OCI-LY7 (cell line): ENCODE data around the gene RNF114. TPM values are rescaled to one million over a fixed set of nuclear protein-coding genes. Genes with fewer than 3 reads are reported as not detected.

Experiments
- BruUV-seq: library from RNA; stranded (reverse); fragments of 400-500 nt; replicated peaks from 2 replicates; lab custom pipeline; 2021; lab: Mats Ljungman, UMichigan
- CTCF ChIA-PET: fragments of 300-600 bp; sonication (Branson Sonifier 250); formaldehyde crosslinking; loops from one replicate; lab custom pipeline; 2022; ENCODE audit warnings: antibody characterized with exemption; ENCODE audit not compliant: unreplicated experiment; lab: Charles Lee
- POLR2A ChIA-PET: fragments of 300-600 bp; sonication (Branson Sonifier 250); formaldehyde crosslinking; loops from one replicate; lab custom pipeline; 2022; ENCODE audit warnings: antibody characterized with exemption; lab: Charles Lee
- DNase-seq: peaks from one replicate; pipeline ENCODE4 v3.0.0-alpha.2; 2015; ENCODE audit warnings: low spot score
- H2AFZ ChIP-seq: fragments of 200-600 bp; sonication (generic), shearing (Covaris generic); 2 replicates; pipeline ENCODE4 v1.6.1; 2014; ENCODE audit warnings: mild to moderate bottlenecking, antibody characterized with exemption, low read length, moderate library complexity
- H3K27ac ChIP-seq: fragments of 200-600 bp; sonication (generic); 2 replicates; pipeline ENCODE4 v1.5.1; 2014; ENCODE audit warnings: mixed run types, low read depth, mild to moderate bottlenecking, moderate library complexity, low read length, inconsistent platforms; ENCODE audit not compliant: poor library complexity, severe bottlenecking
- H3K36me3 ChIP-seq: fragments of 200-600 bp; sonication (generic); 2 replicates; pipeline ENCODE4 v1.6.1; 2014; ENCODE audit warnings: mild to moderate bottlenecking, antibody characterized with exemption, low read length, moderate library complexity, mixed read lengths; ENCODE audit not compliant: insufficient read depth
- H3K4me1 ChIP-seq: fragments of 200-600 bp; sonication (generic); 2 replicates; pipeline ENCODE4 v1.5.1; 2014; ENCODE audit warnings: mild to moderate bottlenecking, low read length; ENCODE audit not compliant: insufficient read depth, poor library complexity, severe bottlenecking
- H3K4me2 ChIP-seq: fragments of 200-600 bp; sonication (generic); 2 replicates; pipeline ENCODE4 v1.6.1; 2014; ENCODE audit warnings: mild to moderate bottlenecking, low read length
- H3K4me3 ChIP-seq: fragments of 200-600 bp; sonication (generic); 2 replicates; pipeline ENCODE4 v1.5.1; 2014; ENCODE audit warnings: mild to moderate bottlenecking, low read depth, low read length; ENCODE audit not compliant: poor library complexity, severe bottlenecking
- H3K79me2 ChIP-seq: fragments of 200-600 bp; sonication (generic); 2 replicates; pipeline ENCODE4 v1.6.1; 2016; ENCODE audit warnings: low read depth, mild to moderate bottlenecking, low read length, moderate library complexity, mixed read lengths; ENCODE audit not compliant: insufficient read depth
- H3K9me2 ChIP-seq: fragments of 200-600 bp; sonication (generic); 2 replicates; pipeline ENCODE4 v1.6.1; 2016; ENCODE audit warnings: mild to moderate bottlenecking, low read length, mixed read lengths; ENCODE audit not compliant: insufficient read depth
- H3K9me3 ChIP-seq: fragments of 200-600 bp; sonication (generic); 2 replicates; pipeline ENCODE4 v1.6.1; 2014; ENCODE audit warnings: mild to moderate bottlenecking, mixed run types, low read length, mixed read lengths
- H4K20me1 ChIP-seq: fragments of 200-600 bp; sonication (generic); 2 replicates; pipeline ENCODE4 v1.6.1; 2014; ENCODE audit warnings: mild to moderate bottlenecking, antibody characterized with exemption, low read length, moderate library complexity, mixed read lengths; ENCODE audit not compliant: insufficient read depth
- CTCF ChIP-seq: fragments of 200-600 bp; sonication (generic); conservative IDR thresholded peaks from 2 replicates; pipeline ENCODE4 v1.5.1; 2014; ENCODE audit warnings: mild to moderate bottlenecking, antibody characterized with exemption, low read length, moderate library complexity, mixed read lengths
- EZH2phosphoT487 ChIP-seq: fragments of 200-600 bp; sonication (generic); IDR thresholded peaks from 2 replicates; pipeline ENCODE4 v1.6.1; 2018; ENCODE audit warnings: low read depth, borderline replicate concordance, mild to moderate bottlenecking, mixed run types, antibody characterized with exemption, low read length, moderate library complexity, mixed read lengths
- intact Hi-C: fragments of 100-400 bp; cut with micrococcal nuclease; formaldehyde crosslinking; loops from one replicate; pipeline ENCODE4 v1.10.0; 2022; ENCODE audit not compliant: unreplicated experiment
- total RNA-seq, 2 experiments: library from RNA; depleted of rRNA in 1 of 2; stranded (reverse); fragments of >200 nt in 1 of 2; shearing (Covaris generic) in 1 of 2; gene quantifications; 2 replicates each; pipeline ENCODE4 v1.2.3, GENCODE V29; 2014 to 2022

RNF114 gene
- total RNA-seq, 2 experiments from 2014 or later: 48.4 to 62.4 TPM

- peak; percentile 57 for DNase-seq
- POLR2A ChIA-PET: no interaction called here
- no peak overlapping the region for H3K4me2 ChIP-seq
These were observed 29.0 kb downstream of the RNF114 start for GRCh38 chr20:49964964-49965780.

GRCh38 chr20:49965781-49966305 is 29.6 kb downstream of the RNF114 start:
- Histone ChIP-seq H3K27ac (no peak overlapping the region), H3K4me3 (no peak overlapping the region), H3K79me2 (no peaks in the 10 kb centered on the region), H3K9me3 (no peaks in the 10 kb centered on the region), H3K4me1 (no peaks in the 10 kb centered on the region), H3K4me2 (no peak overlapping the region), H4K20me1 (no peaks in the 10 kb centered on the region), H2AFZ (no peak overlapping the region), H3K36me3 (no peaks in the 10 kb centered on the region), H3K9me2 (no peaks in the 10 kb centered on the region)
- TF ChIP-seq EZH2phosphoT487 (no peak), CTCF (no peak)
- POLR2A ChIA-PET: no interaction called here
- intact Hi-C loops: no loop called here
- CTCF ChIA-PET: no interaction called here
- BruUV-seq: no TSS peak
- no peak for DNase-seq

More at GRCh38 chr20:49964964-49965780, 29.0 kb downstream of the RNF114 start:
- Histone ChIP-seq H3K36me3 (no peaks in the 10 kb centered on the region), H4K20me1 (no peaks in the 10 kb centered on the region), H3K9me2 (no peaks in the 10 kb centered on the region), H3K9me3 (no peaks in the 10 kb centered on the region), H3K4me3 (no peak overlapping the region), H3K79me2 (no peaks in the 10 kb centered on the region), H3K4me1 (no peaks in the 10 kb centered on the region), H2AFZ (no peak overlapping the region), H3K27ac (no peak overlapping the region)
- CTCF ChIA-PET: no interaction called here
- intact Hi-C loops: no loop called here
- no TSS peak for BruUV-seq
- TF ChIP-seq CTCF (peak; percentile 85), EZH2phosphoT487 (no peak)

GRCh38 chr20:49966861-49967260 is 30.7 kb downstream of the RNF114 start:
- no peaks in the 10 kb centered on the region for H3K36me3 ChIP-seq
- H3K79me2 ChIP-seq: no peaks in the 10 kb centered on the region
- intact Hi-C loops: no loop called here
- H3K4me2 ChIP-seq: no peak overlapping the region
- no peaks in the 10 kb centered on the region for H3K4me1 ChIP-seq
- TF ChIP-seq CTCF (no peak), EZH2phosphoT487 (no peak)
- H2AFZ ChIP-seq: no peak overlapping the region
- DNase-seq: no peak
- H3K9me3 ChIP-seq: no peaks in the 10 kb centered on the region
- no peak overlapping the region for H3K4me3 ChIP-seq
- no peak overlapping the region for H3K27ac ChIP-seq
- no peaks in the 10 kb centered on the region for H4K20me1 ChIP-seq
- H3K9me2 ChIP-seq: no peaks in the 10 kb centered on the region
- ChIA-PET CTCF (no interaction called here), POLR2A (interaction anchor here (0.7 kb wide), 2 partner anchors 46 to 1094 kb away, joined by 3 to 4 read pairs; no protein-coding TSS in a partner anchor)
- BruUV-seq: no TSS peak
